ENCODE results near the gene ATP2B1.
"Not testable (repeated sequence)": the region's sequence is repeated elsewhere in the genome, so short reads cannot be mapped to it uniquely, and the experiment has no call there.

The ATP2B1 gene

GRCh38 chr12:89710873-89711750, 2.5 kb upstream of the ATP2B1 start:
- DNase-seq: no peak

GRCh38 chr12:89709995-89710872, 1.6 kb upstream of the ATP2B1 start:
- DNase-seq: peak in 1 of 2 donors; percentile 54

GRCh38 chr12:89709157-89709994, 738 bp upstream of the ATP2B1 start:
- peak; percentile 99 for DNase-seq

- peak; percentile 35 to 38 for DNase-seq
These were observed 704 bp downstream of the ATP2B1 start for GRCh38 chr12:89707703-89708564.

GRCh38 chr12:89706986-89707702, 1.5 kb downstream of the ATP2B1 start:
- DNase-seq: peak in 1 of 2 donors; percentile 36

GRCh38 chr12:89706551-89706950, 2.1 kb downstream of the ATP2B1 start:
- DNase-seq: peak in 1 of 2 donors; percentile 16

- DNase-seq: no peak
These were observed 4.2 kb downstream of the ATP2B1 start for GRCh38 chr12:89704457-89704856.

- DNase-seq: no peak
These were observed 4.9 kb downstream of the ATP2B1 start for GRCh38 chr12:89703768-89704167.

GRCh38 chr12:89702503-89702902, 6.1 kb downstream of the ATP2B1 start:
- DNase-seq: no peak

- DNase-seq: no peak
These were observed 6.9 kb downstream of the ATP2B1 start for GRCh38 chr12:89701606-89702206.

GRCh38 chr12:89700191-89700810, 8.3 kb downstream of the ATP2B1 start:
- DNase-seq: no peak

- DNase-seq: no peak
These were observed 10.0 kb downstream of the ATP2B1 start for GRCh38 chr12:89698607-89699006.

- not testable (repeated sequence) for DNase-seq
These were observed 10.9 kb downstream of the ATP2B1 start for GRCh38 chr12:89697728-89698127.

GRCh38 chr12:89697296-89697695, 11.3 kb downstream of the ATP2B1 start:
- no peak for DNase-seq

- no peak for DNase-seq
These were observed 12.8 kb downstream of the ATP2B1 start for GRCh38 chr12:89695830-89696229.

GRCh38 chr12:89695100-89695499, 13.5 kb downstream of the ATP2B1 start:
- DNase-seq: no peak

GRCh38 chr12:89694542-89694941, 14.1 kb downstream of the ATP2B1 start:
- no peak for DNase-seq

GRCh38 chr12:89693639-89694202, 14.9 kb downstream of the ATP2B1 start:
- no peak for DNase-seq

GRCh38 chr12:89692439-89692838, 16.2 kb downstream of the ATP2B1 start:
- no peak for DNase-seq

- DNase-seq: no peak
These were observed 17.0 kb downstream of the ATP2B1 start for GRCh38 chr12:89691659-89692058.

Measured in CD4-positive, alpha-beta T cell treated with Interleukin-1 beta for 1 hour (primary cell).